ENCODE data around the gene RAP1A. TPM values are rescaled to one million over a fixed set of nuclear protein-coding genes. Genes with fewer than 3 reads are reported as not detected.
A peak's percentile ranks its signal among the peaks of the same experiment; 100 is the strongest.

Gene RAP1A
- total and polyA plus RNA-seq, 5 donors from 2014 or later, result 72.8 to 143 (median 83.1) TPM

DNA sequence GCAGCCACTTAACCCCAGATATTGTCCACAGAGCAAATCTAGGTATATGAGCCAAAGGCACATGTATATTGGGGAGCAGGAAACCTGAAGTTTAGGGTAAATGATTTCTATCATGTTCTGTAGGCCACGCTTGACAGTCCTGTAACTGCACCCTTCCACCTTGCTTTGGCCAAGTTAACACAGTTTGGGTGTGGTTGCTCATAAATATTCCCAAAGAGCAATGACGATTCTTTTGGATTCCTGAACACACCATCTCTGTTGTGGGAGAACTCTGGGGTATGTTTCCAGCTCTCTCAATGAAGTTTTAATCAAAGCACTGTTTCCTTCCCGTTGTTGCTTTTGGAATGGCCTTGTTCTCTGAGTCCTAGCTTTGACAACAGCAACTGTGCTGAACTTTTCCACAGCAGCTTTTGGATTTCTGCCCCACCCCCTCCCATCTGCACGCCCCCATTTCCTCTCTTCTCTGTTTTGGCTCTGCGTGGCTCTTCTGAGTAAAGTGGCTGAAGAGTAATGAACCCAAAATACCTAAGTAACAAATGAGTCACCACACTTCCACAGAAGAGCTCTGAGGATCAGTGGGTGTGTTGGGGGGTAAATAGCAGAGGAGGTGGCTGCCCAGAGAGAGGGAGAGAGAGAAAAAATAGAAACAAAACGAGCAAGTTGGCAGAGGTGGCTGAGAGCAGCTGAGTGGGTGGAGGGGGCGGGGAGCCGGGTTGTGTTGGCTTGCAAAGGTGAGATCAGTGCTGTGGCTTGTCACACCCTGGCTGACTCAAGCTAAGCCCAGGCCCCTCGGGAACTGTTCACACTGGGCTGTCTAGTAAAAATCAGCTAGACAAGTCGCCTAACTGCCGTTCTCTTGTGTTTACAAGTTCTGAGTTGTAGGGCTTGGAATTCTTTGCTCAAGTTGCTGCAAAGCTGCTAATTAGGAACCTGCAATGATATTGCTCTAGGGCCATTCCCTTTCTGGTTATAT, 26.9 kb upstream of the RAP1A start:
- H3K9me3 Mint-ChIP-seq, result no peaks in the 10 kb centered on the region
- no peaks in the 10 kb centered on the region for H3K27me3 Mint-ChIP-seq
- peak overlapping the region; percentile 75 to 92 (median 84) for H3K27ac Mint-ChIP-seq
- no peaks in the 10 kb centered on the region for H3K9me3 ChIP-seq (ENCODE audit: control insufficient read depth in 2 of 2, low read length in 2 of 2)
- H3K36me3 ChIP-seq (ENCODE audit: control insufficient read depth, insufficient read depth, low read length), result no peaks in the 10 kb centered on the region
- H3K4me3 Mint-ChIP-seq, result peak overlapping the region; percentile 3 to 91 (median 52)
- peak overlapping the region; percentile 71 for H3K4me3 ChIP-seq (ENCODE audit: low read depth, low read length)
- no peaks in the 10 kb centered on the region for H3K36me3 Mint-ChIP-seq
- ATAC-seq (ENCODE audit: low read depth in 2 of 2) (peak; percentile 92 to 93), DNase-seq (peak; percentile 62 to 99 (median 66))
- H3K4me1 Mint-ChIP-seq, result peaks cover 16 to 72% (median 48%) of the 10 kb centered on the region in 4 donors
- peaks cover 66% of the 10 kb centered on the region for H3K4me1 ChIP-seq (ENCODE audit: control insufficient read depth, insufficient read depth, low read length, poor library complexity, severe bottlenecking)
- no peaks in the 10 kb centered on the region for H3K27me3 ChIP-seq (ENCODE audit: control insufficient read depth, insufficient read depth, low read length)
- peak overlapping the region; percentile 77 for H3K27ac ChIP-seq (ENCODE audit: insufficient read depth, low read length, poor library complexity, severe bottlenecking)

- no peaks in the 10 kb centered on the region for H3K27me3 Mint-ChIP-seq
- peak overlapping the region; percentile 71 for H3K4me3 ChIP-seq (ENCODE audit: low read depth, low read length)
Observed at GRCh38 chr1:111593403-111594305, 25.9 kb upstream of the RAP1A start.

GRCh38 chr1:111594306-111594693, 25.3 kb upstream of the RAP1A start:
- Histone ChIP-seq H3K9me3 (ENCODE audit: control insufficient read depth in 2 of 2, low read length in 2 of 2) (no peaks in the 10 kb centered on the region), H3K27me3 (ENCODE audit: control insufficient read depth, insufficient read depth, low read length) (no peaks in the 10 kb centered on the region), H3K27ac (ENCODE audit: insufficient read depth, low read length, poor library complexity, severe bottlenecking) (peak overlapping the region; percentile 77), H3K36me3 (ENCODE audit: control insufficient read depth, insufficient read depth, low read length) (no peaks in the 10 kb centered on the region), H3K4me1 (ENCODE audit: control insufficient read depth, insufficient read depth, low read length, poor library complexity, severe bottlenecking) (peaks cover 73% of the 10 kb centered on the region), H3K4me3 (ENCODE audit: low read depth, low read length) (no peak overlapping the region)
- H3K27ac Mint-ChIP-seq, result peak overlapping the region; percentile 62 to 95 (median 75)
- H3K4me1 Mint-ChIP-seq, result peaks cover 26 to 86% (median 60%) of the 10 kb centered on the region in 4 donors
- no peaks in the 10 kb centered on the region for H3K9me3 Mint-ChIP-seq
- H3K27me3 Mint-ChIP-seq, result no peaks in the 10 kb centered on the region
- no peaks in the 10 kb centered on the region for H3K36me3 Mint-ChIP-seq
- ATAC-seq (ENCODE audit: low read depth in 2 of 2) (no peak), DNase-seq (no peak)
- peak overlapping the region in 2 of 4 donors; percentile 52 to 59 for H3K4me3 Mint-ChIP-seq

More at GRCh38 chr1:111593403-111594305, 25.9 kb upstream of the RAP1A start:
- ATAC-seq (ENCODE audit: low read depth in 2 of 2) (no peak), DNase-seq (no peak)
- H3K4me1 Mint-ChIP-seq, result peaks cover 26 to 82% (median 58%) of the 10 kb centered on the region in 4 donors
- Histone ChIP-seq H3K27ac (ENCODE audit: insufficient read depth, low read length, poor library complexity, severe bottlenecking) (peak overlapping the region; percentile 77), H3K4me1 (ENCODE audit: control insufficient read depth, insufficient read depth, low read length, poor library complexity, severe bottlenecking) (peaks cover 68% of the 10 kb centered on the region), H3K36me3 (ENCODE audit: control insufficient read depth, insufficient read depth, low read length) (no peaks in the 10 kb centered on the region), H3K9me3 (ENCODE audit: control insufficient read depth in 2 of 2, low read length in 2 of 2) (no peaks in the 10 kb centered on the region), H3K27me3 (ENCODE audit: control insufficient read depth, insufficient read depth, low read length) (no peaks in the 10 kb centered on the region)
- H3K36me3 Mint-ChIP-seq, result no peaks in the 10 kb centered on the region
- H3K27ac Mint-ChIP-seq, result peak overlapping the region; percentile 75 to 95 (median 92)
- H3K9me3 Mint-ChIP-seq, result no peaks in the 10 kb centered on the region
- peak overlapping the region in 3 of 4 donors; percentile 30 to 91 (median 75) for H3K4me3 Mint-ChIP-seq

- no peak overlapping the region for H3K4me3 Mint-ChIP-seq
- H3K9me3 Mint-ChIP-seq, result no peaks in the 10 kb centered on the region
- no peaks in the 10 kb centered on the region for H3K27me3 ChIP-seq (ENCODE audit: control insufficient read depth, insufficient read depth, low read length)
Observed at GRCh38 chr1:111595807-111596206, 23.8 kb upstream of the RAP1A start.

GRCh38 chr1:111596499-111596898, 23.1 kb upstream of the RAP1A start:
- Mint-ChIP-seq H3K4me1 (peaks cover 38 to 96% (median 82%) of the 10 kb centered on the region in 4 donors), H3K27ac (peak overlapping the region; percentile 76 to 83 (median 76)), H3K9me3 (no peaks in the 10 kb centered on the region), H3K36me3 (no peaks in the 10 kb centered on the region), H3K27me3 (no peaks in the 10 kb centered on the region), H3K4me3 (peak overlapping the region; percentile 43 to 70 (median 51))
- H3K36me3 ChIP-seq (ENCODE audit: control insufficient read depth, insufficient read depth, low read length), result no peaks in the 10 kb centered on the region
- ATAC-seq (ENCODE audit: low read depth in 2 of 2), result peak; percentile 15 to 21
- no peaks in the 10 kb centered on the region for H3K27me3 ChIP-seq (ENCODE audit: control insufficient read depth, insufficient read depth, low read length)
- DNase-seq, result peak; percentile 46 to 79 (median 57)
- peak overlapping the region; percentile 70 for H3K27ac ChIP-seq (ENCODE audit: insufficient read depth, low read length, poor library complexity, severe bottlenecking)
- H3K4me3 ChIP-seq (ENCODE audit: low read depth, low read length), result peak overlapping the region; percentile 55
- peaks cover 95% of the 10 kb centered on the region for H3K4me1 ChIP-seq (ENCODE audit: control insufficient read depth, insufficient read depth, low read length, poor library complexity, severe bottlenecking)
- H3K9me3 ChIP-seq (ENCODE audit: control insufficient read depth in 2 of 2, low read length in 2 of 2), result no peaks in the 10 kb centered on the region

More at GRCh38 chr1:111595807-111596206, 23.8 kb upstream of the RAP1A start:
- Mint-ChIP-seq H3K4me1 (peaks cover 36 to 93% (median 75%) of the 10 kb centered on the region in 4 donors), H3K27ac (peak overlapping the region; percentile 26 to 76 (median 76)), H3K36me3 (no peaks in the 10 kb centered on the region), H3K27me3 (no peaks in the 10 kb centered on the region)
- H3K27ac ChIP-seq (ENCODE audit: insufficient read depth, low read length, poor library complexity, severe bottlenecking), result peak overlapping the region; percentile 70
- peaks cover 88% of the 10 kb centered on the region for H3K4me1 ChIP-seq (ENCODE audit: control insufficient read depth, insufficient read depth, low read length, poor library complexity, severe bottlenecking)
- ATAC-seq (ENCODE audit: low read depth in 2 of 2), result no peak
- DNase-seq, result no peak
- no peaks in the 10 kb centered on the region for H3K36me3 ChIP-seq (ENCODE audit: control insufficient read depth, insufficient read depth, low read length)
- H3K9me3 ChIP-seq (ENCODE audit: control insufficient read depth in 2 of 2, low read length in 2 of 2), result no peaks in the 10 kb centered on the region
- H3K4me3 ChIP-seq (ENCODE audit: low read depth, low read length), result peak overlapping the region; percentile 55

GRCh38 chr1:111597426-111597825, 22.2 kb upstream of the RAP1A start:
- Histone ChIP-seq H3K27ac (ENCODE audit: insufficient read depth, low read length, poor library complexity, severe bottlenecking) (peak overlapping the region; percentile 64), H3K9me3 (ENCODE audit: control insufficient read depth in 2 of 2, low read length in 2 of 2) (no peaks in the 10 kb centered on the region), H3K4me1 (ENCODE audit: control insufficient read depth, insufficient read depth, low read length, poor library complexity, severe bottlenecking) (peaks cover 99% of the 10 kb centered on the region), H3K27me3 (ENCODE audit: control insufficient read depth, insufficient read depth, low read length) (no peaks in the 10 kb centered on the region), H3K4me3 (ENCODE audit: low read depth, low read length) (peak overlapping the region; percentile 72), H3K36me3 (ENCODE audit: control insufficient read depth, insufficient read depth, low read length) (no peaks in the 10 kb centered on the region)
- no peak for DNase-seq
- no peak for ATAC-seq (ENCODE audit: low read depth in 2 of 2)
- Mint-ChIP-seq H3K36me3 (no peaks in the 10 kb centered on the region), H3K4me1 (peaks cover 45 to 98% (median 85%) of the 10 kb centered on the region in 4 donors), H3K4me3 (peak overlapping the region in 3 of 4 donors; percentile 7 to 74 (median 49)), H3K27ac (peak overlapping the region; percentile 55 to 85 (median 76)), H3K27me3 (no peaks in the 10 kb centered on the region), H3K9me3 (no peaks in the 10 kb centered on the region)

GRCh38 chr1:111598544-111598943, 21.0 kb upstream of the RAP1A start:
- H3K4me1 ChIP-seq (ENCODE audit: control insufficient read depth, insufficient read depth, low read length, poor library complexity, severe bottlenecking), result peaks cover 99% of the 10 kb centered on the region
- H3K9me3 ChIP-seq (ENCODE audit: control insufficient read depth in 2 of 2, low read length in 2 of 2), result no peaks in the 10 kb centered on the region
- no peaks in the 10 kb centered on the region for H3K27me3 ChIP-seq (ENCODE audit: control insufficient read depth, insufficient read depth, low read length)
- Mint-ChIP-seq H3K9me3 (no peaks in the 10 kb centered on the region), H3K27ac (peak overlapping the region; percentile 76 to 85 (median 84)), H3K36me3 (no peaks in the 10 kb centered on the region), H3K4me1 (peaks cover 53 to 99% (median 87%) of the 10 kb centered on the region in 4 donors), H3K4me3 (peak overlapping the region; percentile 49 to 74 (median 60)), H3K27me3 (no peaks in the 10 kb centered on the region)
- peak in 2 of 3 donors; percentile 29 to 57 for DNase-seq
- H3K4me3 ChIP-seq (ENCODE audit: low read depth, low read length), result peak overlapping the region; percentile 72
- H3K27ac ChIP-seq (ENCODE audit: insufficient read depth, low read length, poor library complexity, severe bottlenecking), result peak overlapping the region; percentile 64
- H3K36me3 ChIP-seq (ENCODE audit: control insufficient read depth, insufficient read depth, low read length), result no peaks in the 10 kb centered on the region
- ATAC-seq (ENCODE audit: low read depth in 2 of 2), result peak; percentile 8 to 16

Measured in CD4-positive, CD25-positive, alpha-beta regulatory T cell (primary cell).